Measurements from ENCODE around the gene GPC3.

Gene GPC3

GRCh38 chrX:133971586-133971985 lies 13.8 kb downstream of the GPC3 start:
- H3K4me3 ChIP-seq (ENCODE audit: low read depth, low read length): no peak overlapping the region

GRCh38 chrX:133970076-133970475 lies 15.3 kb downstream of the GPC3 start:
- H3K4me3 ChIP-seq (ENCODE audit: low read depth, low read length): no peak overlapping the region

DNA sequence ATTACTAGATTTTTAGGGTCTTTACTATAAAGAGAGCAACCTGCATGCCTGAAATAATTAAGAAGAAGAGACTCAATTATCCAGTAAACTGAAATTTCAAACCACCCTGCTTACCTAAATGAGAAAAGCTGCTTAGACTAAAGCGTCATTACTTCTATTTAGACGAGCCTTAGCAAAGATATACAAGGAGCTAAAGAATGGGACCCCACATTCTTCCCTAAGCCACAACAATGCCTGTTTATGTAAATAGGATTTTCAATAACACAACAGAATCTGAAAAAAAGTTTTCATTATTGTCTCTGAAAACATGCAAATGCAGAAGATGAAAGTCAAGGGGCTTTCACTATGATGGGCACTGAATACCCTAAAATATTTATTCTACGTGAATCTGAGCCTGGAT lies 16.2 kb downstream of the GPC3 start:
- no peak overlapping the region for H3K4me3 ChIP-seq (ENCODE audit: low read depth, low read length)

GRCh38 chrX:133968109-133968508 lies 17.3 kb downstream of the GPC3 start:
- H3K4me3 ChIP-seq (ENCODE audit: low read depth, low read length): no peak overlapping the region

DNA sequence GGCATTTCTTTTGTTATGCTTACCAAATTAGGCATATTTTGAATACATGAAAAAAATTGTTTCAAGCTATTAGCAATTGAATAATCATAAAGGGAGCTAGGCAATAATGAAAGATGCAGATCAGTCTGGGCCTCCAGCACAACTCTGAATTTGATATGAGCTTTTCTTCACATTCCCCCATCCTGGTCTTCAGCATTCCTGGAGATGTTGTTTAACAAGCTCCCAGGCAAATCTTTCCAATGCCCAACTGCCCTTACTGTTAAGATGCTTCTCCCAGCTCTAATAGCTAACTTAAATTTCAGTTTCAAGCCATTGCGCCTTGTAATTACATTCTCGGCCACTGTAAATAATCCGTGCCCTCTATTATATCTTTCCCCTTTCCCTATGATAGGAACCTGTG lies 19.2 kb downstream of the GPC3 start:
- no peak overlapping the region for H3K4me3 ChIP-seq (ENCODE audit: low read depth, low read length)

DNA sequence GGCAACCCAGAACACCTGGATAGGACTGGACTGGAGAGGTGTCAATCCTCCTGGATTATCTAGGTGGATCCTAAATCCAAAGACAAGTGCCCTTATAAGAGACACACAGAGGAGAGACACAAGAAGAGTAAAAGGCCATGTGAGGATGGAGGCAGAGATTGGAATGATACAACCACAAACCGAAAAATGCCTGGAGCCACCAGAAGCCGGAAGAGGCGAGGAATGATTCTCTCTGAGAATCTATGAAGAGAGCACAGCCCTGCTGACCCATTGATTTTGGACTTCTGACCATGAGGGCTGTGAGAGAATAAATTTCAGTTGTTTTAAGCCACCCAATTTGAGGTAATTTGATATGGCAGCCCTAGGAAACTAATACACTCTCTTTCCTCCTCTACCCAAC lies 20.1 kb downstream of the GPC3 start:
- no peak overlapping the region for H3K4me3 ChIP-seq (ENCODE audit: low read depth, low read length)

- no peak overlapping the region for H3K4me3 ChIP-seq (ENCODE audit: low read depth, low read length)
Observed at GRCh38 chrX:133961046-133961445, 24.3 kb downstream of the GPC3 start.

- no peak overlapping the region for H3K4me3 ChIP-seq (ENCODE audit: low read depth, low read length)
Observed at GRCh38 chrX:133959972-133960371, 25.4 kb downstream of the GPC3 start.

DNA sequence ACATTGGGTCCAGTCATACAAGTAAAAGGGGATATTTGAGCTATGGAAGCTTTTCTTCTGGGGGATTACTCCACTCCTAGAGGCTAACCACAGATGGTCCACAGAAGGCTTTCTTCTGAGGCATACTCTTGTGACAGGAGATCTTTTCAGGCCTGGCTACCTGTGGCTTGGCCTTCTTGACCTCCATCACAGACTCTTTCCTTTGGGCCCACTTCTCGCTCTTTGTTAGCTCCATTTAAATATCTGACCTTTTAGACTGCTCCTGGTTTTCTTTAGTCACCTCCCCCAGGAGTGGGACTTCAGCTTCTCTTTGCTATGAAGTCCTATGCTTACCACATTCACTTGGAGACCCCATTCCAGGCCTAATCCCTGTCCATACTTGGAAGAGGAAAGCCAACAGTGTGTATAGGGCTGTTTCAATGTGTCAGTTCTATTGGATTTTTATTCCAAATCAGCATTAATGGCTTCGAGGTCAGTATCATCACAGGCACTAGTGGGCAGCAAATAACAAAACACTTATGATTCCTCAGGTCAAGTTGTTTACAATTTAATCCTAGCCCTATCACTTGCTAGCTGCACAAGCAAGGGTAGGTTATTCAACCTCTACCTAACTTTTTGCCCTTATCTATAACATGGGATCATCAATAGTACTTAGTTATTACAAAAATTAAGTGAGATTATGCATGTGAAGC lies 26.3 kb downstream of the GPC3 start:
- H3K4me3 ChIP-seq (ENCODE audit: low read depth, low read length): no peak overlapping the region

DNA sequence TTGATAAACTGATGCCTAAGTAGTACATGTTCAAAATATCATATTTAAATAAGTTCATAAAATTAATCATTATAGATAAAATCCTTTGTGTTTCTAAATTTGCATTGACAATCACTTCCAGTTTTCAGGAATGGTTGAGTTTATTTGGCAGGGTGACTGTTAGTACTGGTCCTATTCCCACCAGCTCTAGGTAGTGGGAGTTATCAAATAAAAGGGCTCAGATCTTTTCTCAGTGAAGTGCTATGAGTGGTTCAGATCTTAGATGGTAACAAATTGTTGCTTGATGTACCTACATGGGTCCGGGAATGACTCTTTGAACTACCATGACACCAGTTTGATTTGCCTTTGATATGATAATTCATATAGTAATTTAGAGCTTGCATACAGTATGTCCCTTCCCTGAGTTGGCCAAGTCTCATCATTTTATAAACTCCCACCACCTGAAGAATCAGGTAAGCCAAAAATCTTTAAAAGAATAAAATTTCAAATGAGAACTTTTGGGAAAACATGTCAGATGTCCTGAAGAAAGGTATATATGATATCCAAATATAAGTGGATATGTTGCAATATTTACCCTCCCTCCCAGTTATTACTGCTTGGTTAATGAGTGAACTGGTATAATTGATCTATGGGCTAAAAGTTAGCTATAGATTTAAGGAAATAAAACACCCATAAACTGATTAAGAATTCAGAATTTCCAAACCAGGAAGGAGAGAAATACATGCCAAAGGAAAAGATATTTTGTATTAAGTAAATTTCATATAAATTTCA lies 28.6 kb downstream of the GPC3 start:
- no peak overlapping the region for H3K4me3 ChIP-seq (ENCODE audit: low read depth, low read length)

GRCh38 chrX:133953785-133954355 lies 31.5 kb downstream of the GPC3 start:
- no peak overlapping the region for H3K4me3 ChIP-seq (ENCODE audit: low read depth, low read length)

DNA sequence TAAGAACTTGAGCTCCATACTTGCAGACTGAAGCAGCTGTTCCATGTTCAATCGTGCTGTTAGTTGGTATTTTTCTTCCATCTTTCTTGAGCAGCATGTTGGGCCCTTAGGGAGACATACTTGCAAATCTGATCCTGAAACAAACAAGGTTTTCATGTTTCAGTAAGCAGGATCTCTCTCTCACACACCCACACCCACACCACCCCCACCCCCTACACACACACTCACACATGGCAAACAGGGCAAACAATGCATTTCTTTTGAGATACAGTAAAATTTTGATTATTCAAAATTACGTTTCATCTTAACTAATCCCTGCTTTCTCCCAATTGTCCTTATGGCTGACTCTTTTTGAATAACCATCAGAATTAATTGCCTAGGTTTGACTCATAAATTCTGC lies 32.3 kb downstream of the GPC3 start:
- no peak overlapping the region for H3K4me3 ChIP-seq (ENCODE audit: low read depth, low read length)

DNA sequence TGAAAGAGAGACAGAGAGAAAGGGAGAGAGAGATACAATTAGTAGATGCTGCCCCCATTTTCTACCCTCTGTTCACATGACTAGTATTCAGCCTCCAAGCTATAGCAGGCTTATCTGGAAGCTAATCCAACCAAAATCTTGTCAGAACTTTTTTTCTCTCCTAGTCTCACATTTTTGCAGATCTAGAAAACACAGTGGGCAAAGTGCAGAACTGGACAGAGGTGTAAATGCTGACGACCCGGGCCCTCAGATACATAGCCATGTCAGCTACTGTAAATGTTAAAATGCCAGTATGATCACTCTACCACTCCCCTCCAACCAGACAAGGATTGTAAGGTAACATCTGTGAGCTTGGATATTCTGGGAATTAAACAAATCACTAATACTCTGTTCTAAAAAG lies 34.3 kb downstream of the GPC3 start:
- H3K4me3 ChIP-seq (ENCODE audit: low read depth, low read length): no peak overlapping the region

DNA sequence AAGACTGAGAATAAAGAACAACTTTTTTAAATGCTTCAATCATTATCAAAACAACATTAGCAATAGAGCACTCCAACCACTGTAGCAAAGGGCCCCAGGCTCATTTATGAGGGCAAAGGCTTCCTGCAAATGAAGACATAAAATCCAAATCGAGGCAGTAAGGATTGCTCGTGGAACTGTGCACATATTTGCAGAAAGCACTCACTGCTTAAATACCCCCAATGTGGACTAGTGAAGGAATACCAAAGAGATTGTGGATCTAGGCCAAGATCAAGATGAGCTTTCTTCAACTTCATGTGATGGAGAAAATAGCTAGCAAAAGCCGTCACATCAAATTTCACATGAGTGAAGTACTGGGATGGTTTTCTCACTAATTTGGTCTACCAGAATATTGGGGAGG lies 35.2 kb downstream of the GPC3 start:
- H3K4me3 ChIP-seq (ENCODE audit: low read depth, low read length): no peak overlapping the region

DNA sequence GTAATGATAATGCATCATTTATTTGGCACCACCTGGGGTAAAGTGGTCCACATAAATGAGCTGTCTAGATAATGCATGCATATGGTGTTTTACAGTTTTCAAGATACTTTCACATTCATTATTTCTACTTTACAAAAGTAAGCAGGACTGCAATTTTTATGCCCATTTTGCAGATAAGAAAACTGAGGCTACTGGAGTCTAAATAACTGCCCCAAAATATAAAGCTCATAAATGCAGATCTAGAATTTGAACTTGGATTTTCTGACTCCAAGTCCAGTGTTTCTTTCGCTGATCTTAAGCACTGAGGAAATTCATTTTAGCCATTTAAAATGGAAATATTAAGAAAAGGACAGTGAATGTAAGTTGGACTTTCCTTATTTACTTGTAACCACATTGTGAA lies 36.5 kb downstream of the GPC3 start:
- H3K4me3 ChIP-seq (ENCODE audit: low read depth, low read length): no peak overlapping the region

GRCh38 chrX:133947996-133948395 lies 37.4 kb downstream of the GPC3 start:
- no peak overlapping the region for H3K4me3 ChIP-seq (ENCODE audit: low read depth, low read length)

DNA sequence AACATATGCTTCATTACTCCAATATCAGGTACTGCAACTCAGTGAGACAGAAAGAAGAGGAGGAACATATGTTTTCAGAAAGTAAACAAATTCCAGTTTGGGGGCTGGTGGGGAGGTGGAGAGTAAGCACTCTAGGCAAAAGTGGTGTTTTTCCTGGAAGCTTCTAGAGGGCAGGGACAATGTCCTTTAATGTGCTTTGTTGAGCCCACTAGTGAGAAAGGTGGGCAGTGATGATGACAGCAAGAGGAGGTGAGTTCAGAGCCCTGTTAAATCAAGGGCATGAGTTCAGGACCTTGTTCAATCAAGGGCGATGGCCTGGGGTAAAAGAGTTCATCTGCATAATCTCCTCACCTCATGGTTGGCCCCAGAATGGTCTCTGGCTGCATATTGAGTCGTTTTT lies 38.4 kb downstream of the GPC3 start:
- H3K4me3 ChIP-seq (ENCODE audit: low read depth, low read length): no peak overlapping the region

DNA sequence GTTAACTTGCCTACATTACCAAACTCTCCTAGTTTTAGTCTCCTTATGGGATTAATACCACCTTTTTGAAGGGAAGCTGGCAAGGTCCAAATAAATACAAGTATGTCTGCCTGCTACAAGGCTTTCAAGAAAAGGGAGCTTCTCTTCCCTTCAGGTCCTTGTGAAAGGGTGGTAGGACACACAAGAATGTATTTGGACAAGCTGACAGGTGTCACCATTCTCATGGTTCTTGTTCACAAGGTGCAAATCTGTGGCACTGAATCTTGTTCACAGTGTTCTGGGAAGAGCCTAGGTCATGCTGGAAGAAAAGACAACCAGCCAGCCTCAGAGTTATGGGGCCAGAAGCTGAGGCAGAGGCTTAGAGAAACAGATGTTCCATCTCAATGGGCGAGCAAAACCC lies 41.9 kb downstream of the GPC3 start:
- no peak overlapping the region for H3K4me3 ChIP-seq (ENCODE audit: low read depth, low read length)

GRCh38 chrX:133939655-133940302 lies 45.6 kb downstream of the GPC3 start:
- no peak overlapping the region for H3K4me3 ChIP-seq (ENCODE audit: low read depth, low read length)

DNA sequence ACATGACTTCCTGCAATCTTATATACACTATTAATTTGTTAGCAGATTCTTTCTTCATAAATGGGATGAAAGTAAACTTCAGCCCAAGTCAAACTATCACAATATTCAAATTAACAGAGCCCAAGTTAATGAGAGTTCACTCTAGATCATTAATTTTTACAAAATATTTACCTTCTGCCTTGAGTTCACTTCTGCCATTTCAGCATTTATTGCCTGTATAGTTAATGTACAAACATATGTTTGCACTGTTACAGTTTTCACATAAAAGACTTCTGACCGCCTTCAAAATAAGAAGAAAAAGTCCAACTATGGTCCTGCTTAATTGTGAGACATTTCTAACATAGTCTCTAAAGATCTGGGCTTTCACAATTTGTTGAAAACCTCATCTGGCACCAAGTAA lies 46.9 kb downstream of the GPC3 start:
- H3K4me3 ChIP-seq (ENCODE audit: low read depth, low read length): no peak overlapping the region

DNA sequence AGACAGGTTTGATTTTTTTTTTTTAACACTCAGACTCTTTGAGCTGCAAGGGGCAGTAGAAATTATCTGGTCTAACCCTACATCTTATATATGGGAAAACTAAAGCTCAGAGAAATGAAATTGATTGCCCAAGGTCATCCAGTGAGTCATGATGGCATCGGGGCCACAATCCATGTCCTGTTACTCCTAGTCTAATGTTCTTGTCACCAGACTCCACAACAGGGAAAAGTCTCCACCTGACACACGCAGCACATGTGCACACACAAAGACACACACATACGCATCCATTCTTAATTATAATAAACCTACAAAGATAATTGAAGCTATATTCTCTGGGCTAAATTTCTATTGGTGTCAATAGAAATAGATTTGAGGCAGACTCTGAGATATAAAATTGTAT lies 48.4 kb downstream of the GPC3 start:
- no peak overlapping the region for H3K4me3 ChIP-seq (ENCODE audit: low read depth, low read length)

DNA sequence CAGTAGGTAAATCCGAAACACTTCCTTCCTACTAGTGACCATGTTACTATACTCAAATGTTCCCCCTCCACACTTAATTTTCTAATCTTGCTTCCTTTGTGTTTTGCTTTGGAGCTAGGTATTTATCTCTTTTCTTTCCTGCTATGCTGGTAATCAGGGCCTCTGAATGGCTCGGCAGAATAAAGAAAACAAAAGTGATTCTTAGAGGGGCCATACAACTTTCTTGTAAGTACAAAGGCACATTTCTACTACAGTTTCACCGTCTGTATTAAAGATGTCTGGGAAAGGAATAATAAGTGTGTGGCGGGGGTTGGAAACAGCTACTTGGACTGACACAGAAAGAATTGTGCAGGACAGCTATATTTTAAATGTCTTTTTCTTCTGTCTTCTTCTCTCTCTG lies 50.3 kb downstream of the GPC3 start:
- H3K4me3 ChIP-seq (ENCODE audit: low read depth, low read length): no peak overlapping the region
